NCI-H345 treated with DMSO at 0.1 percent for 48 hours (cell line): Measurements from ENCODE around the gene ZNF391.
"Not testable (repeated sequence)": the region's sequence is repeated elsewhere in the genome, so short reads cannot be mapped to it uniquely, and the experiment has no call there.

Source experiments
- DNase-seq: peaks from one replicate; lab custom pipeline; 2025; ENCODE audit not compliant: unreplicated experiment; lab: John Stamatoyannopoulos, UW

Gene ZNF391

GRCh38 chr6:27388293-27389197 is at the start of gene ZNF391:
ZNF391 (plus strand) TSS chr6:27388759; CDS start chr6:27400371, 11,612 bp downstream.
- peak; percentile 95 for DNase-seq

- no peak for DNase-seq
Observed at GRCh38 chr6:27352850-27353249, 35.7 kb upstream of the ZNF391 start.

GRCh38 chr6:27358786-27359185 is 29.8 kb upstream of the ZNF391 start:
- no peak for DNase-seq

- no peak for DNase-seq
Observed at GRCh38 chr6:27359231-27359630, 29.3 kb upstream of the ZNF391 start.

GRCh38 chr6:27368202-27368601 is 20.4 kb upstream of the ZNF391 start:
- no peak for DNase-seq

GRCh38 chr6:27370391-27370790 is 18.2 kb upstream of the ZNF391 start:
- DNase-seq, result no peak

- DNase-seq, result peak; percentile 62
Observed at GRCh38 chr6:27374824-27375612, 13.5 kb upstream of the ZNF391 start.

- peak; percentile 24 for DNase-seq
Observed at GRCh38 chr6:27375613-27376079, 12.9 kb upstream of the ZNF391 start.

GRCh38 chr6:27378406-27378805 is 10.2 kb upstream of the ZNF391 start:
- DNase-seq, result not testable (repeated sequence)

GRCh38 chr6:27381001-27381400 is 7.6 kb upstream of the ZNF391 start:
- not testable (repeated sequence) for DNase-seq

GRCh38 chr6:27383011-27383410 is 5.5 kb upstream of the ZNF391 start:
- no peak for DNase-seq

GRCh38 chr6:27383481-27383880 is 5.1 kb upstream of the ZNF391 start:
- no peak for DNase-seq

GRCh38 chr6:27392623-27393022 is 4.1 kb downstream of the ZNF391 start:
- DNase-seq, result no peak

- no peak for DNase-seq
Observed at GRCh38 chr6:27394073-27394472, 5.5 kb downstream of the ZNF391 start.

- DNase-seq, result no peak
Observed at GRCh38 chr6:27400877-27401642, 12.5 kb downstream of the ZNF391 start.

GRCh38 chr6:27406085-27406484 is 17.5 kb downstream of the ZNF391 start:
- no peak for DNase-seq

- DNase-seq, result no peak
Observed at GRCh38 chr6:27407153-27407814, 18.7 kb downstream of the ZNF391 start.

- DNase-seq, result no peak
Observed at GRCh38 chr6:27414300-27414699, 25.7 kb downstream of the ZNF391 start.

- DNase-seq, result no peak
Observed at GRCh38 chr6:27414996-27415395, 26.4 kb downstream of the ZNF391 start.

- DNase-seq, result no peak
Observed at GRCh38 chr6:27415898-27416297, 27.3 kb downstream of the ZNF391 start.

GRCh38 chr6:27419363-27419762 is 30.8 kb downstream of the ZNF391 start:
- no peak for DNase-seq
